ENCODE measurements around the gene SSTR3. TPM values are rescaled to one million over a fixed set of nuclear protein-coding genes. Genes with fewer than 3 reads are reported as not detected.

Gene SSTR3
- total RNA-seq, 2 experiments from 2014 or later = 28.1 to 28.6 TPM

GRCh38 chr22:37213941-37214730, 1.9 kb upstream of the SSTR3 start:
- intact Hi-C loops (cut with micrococcal nuclease) = no loop called here
- Mint-ChIP-seq H3K27ac (no peak overlapping the region), H3K36me3 (ENCODE audit: low read depth) (peaks cover 40% of the 10 kb centered on the region), H3K4me1 (ENCODE audit: low read depth) (peaks cover 66% of the 10 kb centered on the region), H3K9me3 (no peaks in the 10 kb centered on the region), H3K4me3 (no peak overlapping the region), H3K27me3 (ENCODE audit: low read depth) (no peaks in the 10 kb centered on the region)
- DNase-seq = peak; percentile 3
- CTCF ChIA-PET = interaction anchor here (0.8 kb wide), 1 partner anchor 47 kb away, joined by 3 read pairs; no protein-coding TSS in a partner anchor

GRCh38 chr22:37213218-37213855, 1.1 kb upstream of the SSTR3 start:
- intact Hi-C loops (cut with micrococcal nuclease) = no loop called here
- DNase-seq = peak; percentile 3

GRCh38 chr22:37211866-37212173, 457 bp downstream of the SSTR3 start:
- Mint-ChIP-seq H3K4me3 (no peak overlapping the region), H3K36me3 (ENCODE audit: low read depth) (peaks cover 25% of the 10 kb centered on the region), H3K4me1 (ENCODE audit: low read depth) (peaks cover 64% of the 10 kb centered on the region), H3K9me3 (no peaks in the 10 kb centered on the region), H3K27me3 (ENCODE audit: low read depth) (no peaks in the 10 kb centered on the region), H3K27ac (no peak overlapping the region)
- CTCF ChIA-PET = no interaction called here
- intact Hi-C loops (cut with micrococcal nuclease) = no loop called here
- DNase-seq = no peak

More at GRCh38 chr22:37213218-37213855, 1.1 kb upstream of the SSTR3 start:
- CTCF ChIA-PET = interaction anchor here (0.8 kb wide), 1 partner anchor 48 kb away, joined by 3 read pairs; no protein-coding TSS in a partner anchor
- Mint-ChIP-seq H3K9me3 (no peaks in the 10 kb centered on the region), H3K4me1 (ENCODE audit: low read depth) (peaks cover 66% of the 10 kb centered on the region), H3K27ac (no peak overlapping the region), H3K36me3 (ENCODE audit: low read depth) (peaks cover 32% of the 10 kb centered on the region), H3K4me3 (no peak overlapping the region), H3K27me3 (ENCODE audit: low read depth) (no peaks in the 10 kb centered on the region)

- H3K36me3 Mint-ChIP-seq (ENCODE audit: low read depth) = peaks cover 22% of the 10 kb centered on the region
- CTCF ChIA-PET = interaction anchor here (0.9 to 1.1 kb wide), 3 partner anchors 10 to 49 kb away, joined by 3 to 5 read pairs (median 3); no protein-coding TSS in a partner anchor
- no peaks in the 10 kb centered on the region for H3K27me3 Mint-ChIP-seq (ENCODE audit: low read depth)
- intact Hi-C loops (cut with micrococcal nuclease) = no loop called here
- H3K27ac Mint-ChIP-seq = no peak overlapping the region
- no peaks in the 10 kb centered on the region for H3K9me3 Mint-ChIP-seq
- H3K4me1 Mint-ChIP-seq (ENCODE audit: low read depth) = peaks cover 60% of the 10 kb centered on the region
- peak; percentile 5 for DNase-seq
- no peak overlapping the region for H3K4me3 Mint-ChIP-seq
Observed at GRCh38 chr22:37211075-37211865, 1.0 kb downstream of the SSTR3 start.

- Mint-ChIP-seq H3K4me3 (no peak overlapping the region), H3K36me3 (ENCODE audit: low read depth) (peaks cover 16% of the 10 kb centered on the region), H3K9me3 (no peaks in the 10 kb centered on the region), H3K27ac (peak overlapping the region; percentile 28), H3K27me3 (ENCODE audit: low read depth) (no peaks in the 10 kb centered on the region), H3K4me1 (ENCODE audit: low read depth) (peaks cover 61% of the 10 kb centered on the region)
- CTCF ChIA-PET = interaction anchor here (0.9 to 1.3 kb wide), 5 partner anchors 9 to 50 kb away, joined by 3 to 8 read pairs (median 3); no protein-coding TSS in a partner anchor
- intact Hi-C loops (cut with micrococcal nuclease) = no loop called here
- peak; percentile 7 for DNase-seq
Observed at GRCh38 chr22:37210041-37210803, 2.1 kb downstream of the SSTR3 start.

GRCh38 chr22:37209140-37209845, 3.0 kb downstream of the SSTR3 start:
- intact Hi-C loops (cut with micrococcal nuclease) = no loop called here
- H3K9me3 Mint-ChIP-seq = no peaks in the 10 kb centered on the region
- H3K4me3 Mint-ChIP-seq = no peak overlapping the region
- no peak overlapping the region for H3K27ac Mint-ChIP-seq
- peaks cover 60% of the 10 kb centered on the region for H3K4me1 Mint-ChIP-seq (ENCODE audit: low read depth)
- CTCF ChIA-PET = interaction anchor here (1.2 to 1.6 kb wide), 4 partner anchors 8 to 51 kb away, joined by 3 to 8 read pairs (median 5); no protein-coding TSS in a partner anchor
- no peak for DNase-seq
- H3K36me3 Mint-ChIP-seq (ENCODE audit: low read depth) = peaks cover 15% of the 10 kb centered on the region
- no peaks in the 10 kb centered on the region for H3K27me3 Mint-ChIP-seq (ENCODE audit: low read depth)

- no peak overlapping the region for H3K4me3 Mint-ChIP-seq
- peaks cover 13% of the 10 kb centered on the region for H3K36me3 Mint-ChIP-seq (ENCODE audit: low read depth)
- H3K27me3 Mint-ChIP-seq (ENCODE audit: low read depth) = no peaks in the 10 kb centered on the region
- CTCF ChIA-PET = interaction anchor here (1.2 to 1.6 kb wide), 4 partner anchors 8 to 52 kb away, joined by 3 to 8 read pairs (median 5); no protein-coding TSS in a partner anchor
- DNase-seq = no peak
- intact Hi-C loops (cut with micrococcal nuclease) = no loop called here
- peaks cover 56% of the 10 kb centered on the region for H3K4me1 Mint-ChIP-seq (ENCODE audit: low read depth)
- no peaks in the 10 kb centered on the region for H3K9me3 Mint-ChIP-seq
- H3K27ac Mint-ChIP-seq = no peak overlapping the region
Observed at GRCh38 chr22:37208401-37209139, 3.7 kb downstream of the SSTR3 start.

- Mint-ChIP-seq H3K4me1 (ENCODE audit: low read depth) (peaks cover 53% of the 10 kb centered on the region), H3K4me3 (no peak overlapping the region), H3K36me3 (ENCODE audit: low read depth) (peaks cover 11% of the 10 kb centered on the region), H3K9me3 (no peaks in the 10 kb centered on the region), H3K27ac (no peak overlapping the region), H3K27me3 (ENCODE audit: low read depth) (no peaks in the 10 kb centered on the region)
- CTCF ChIA-PET = interaction anchor here (1.6 kb wide), 1 partner anchor 52 kb away, joined by 6 read pairs; no protein-coding TSS in a partner anchor
- intact Hi-C loops (cut with micrococcal nuclease) = no loop called here
- no peak for DNase-seq
Observed at GRCh38 chr22:37207981-37208380, 4.3 kb downstream of the SSTR3 start.

GRCh38 chr22:37206841-37207821, 5.1 kb downstream of the SSTR3 start:
- H3K4me3 Mint-ChIP-seq = no peak overlapping the region
- peaks cover 50% of the 10 kb centered on the region for H3K4me1 Mint-ChIP-seq (ENCODE audit: low read depth)
- no peaks in the 10 kb centered on the region for H3K9me3 Mint-ChIP-seq
- no peaks in the 10 kb centered on the region for H3K27me3 Mint-ChIP-seq (ENCODE audit: low read depth)
- CTCF ChIA-PET = no interaction called here
- intact Hi-C loops (cut with micrococcal nuclease) = no loop called here
- H3K36me3 Mint-ChIP-seq (ENCODE audit: low read depth) = peaks cover 11% of the 10 kb centered on the region
- H3K27ac Mint-ChIP-seq = no peak overlapping the region
- no peak for DNase-seq
